GM20000 (cell line): ENCODE measurements around the gene RBL1.

Source experiments
- DNase-seq: peaks from one replicate; pipeline ENCODE4 v3.0.0; 2012; ENCODE audit warnings: low spot score
- TF ChIP-seq, protein P1 (sequence below): IDR thresholded peaks from 2 replicates; pipeline ENCODE4 v1.5.1; 2012; ENCODE audit warnings: mild to moderate bottlenecking, control low read depth; ENCODE audit errors: extremely low read depth, missing control alignments

The RBL1 gene

DNA sequence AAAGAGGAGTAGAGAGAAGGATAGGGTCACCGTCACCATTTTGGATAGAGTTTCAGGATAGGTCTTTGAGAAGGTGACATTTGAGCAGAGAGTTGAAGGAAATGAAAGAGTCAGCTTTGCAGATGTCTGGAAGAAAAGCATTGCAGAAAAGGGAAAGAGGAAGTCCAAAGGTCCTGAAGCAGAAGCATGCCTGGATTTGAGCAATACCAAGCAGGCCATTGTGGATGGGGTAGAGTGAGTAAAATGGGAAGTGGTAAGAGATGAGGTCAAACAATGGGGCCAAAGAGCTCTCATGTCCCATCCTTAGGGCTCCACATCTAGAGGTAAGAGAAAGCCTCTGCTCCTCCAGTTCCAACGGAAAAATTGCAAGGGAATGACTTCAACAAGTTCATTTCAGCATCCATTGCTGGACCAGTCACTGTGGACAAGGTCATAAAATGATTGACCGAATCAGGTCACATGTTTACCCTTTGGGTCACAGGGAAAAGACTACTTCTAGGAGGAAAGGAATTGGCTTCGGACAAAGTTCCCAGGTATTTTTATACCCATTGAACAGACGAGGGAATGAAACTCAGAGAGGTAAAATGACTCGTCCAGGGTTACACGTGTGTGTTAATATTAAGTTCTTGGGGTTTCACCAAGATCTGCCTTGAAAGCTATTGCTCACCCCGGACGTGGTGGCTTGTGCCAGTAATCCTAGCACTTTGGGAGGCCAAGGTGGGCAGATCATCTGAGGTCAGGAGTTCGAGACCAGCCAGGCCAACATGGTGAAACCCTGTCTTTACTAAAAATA lies 137.7 kb downstream of the RBL1 start:
- TF ChIP-seq, protein P1, sequence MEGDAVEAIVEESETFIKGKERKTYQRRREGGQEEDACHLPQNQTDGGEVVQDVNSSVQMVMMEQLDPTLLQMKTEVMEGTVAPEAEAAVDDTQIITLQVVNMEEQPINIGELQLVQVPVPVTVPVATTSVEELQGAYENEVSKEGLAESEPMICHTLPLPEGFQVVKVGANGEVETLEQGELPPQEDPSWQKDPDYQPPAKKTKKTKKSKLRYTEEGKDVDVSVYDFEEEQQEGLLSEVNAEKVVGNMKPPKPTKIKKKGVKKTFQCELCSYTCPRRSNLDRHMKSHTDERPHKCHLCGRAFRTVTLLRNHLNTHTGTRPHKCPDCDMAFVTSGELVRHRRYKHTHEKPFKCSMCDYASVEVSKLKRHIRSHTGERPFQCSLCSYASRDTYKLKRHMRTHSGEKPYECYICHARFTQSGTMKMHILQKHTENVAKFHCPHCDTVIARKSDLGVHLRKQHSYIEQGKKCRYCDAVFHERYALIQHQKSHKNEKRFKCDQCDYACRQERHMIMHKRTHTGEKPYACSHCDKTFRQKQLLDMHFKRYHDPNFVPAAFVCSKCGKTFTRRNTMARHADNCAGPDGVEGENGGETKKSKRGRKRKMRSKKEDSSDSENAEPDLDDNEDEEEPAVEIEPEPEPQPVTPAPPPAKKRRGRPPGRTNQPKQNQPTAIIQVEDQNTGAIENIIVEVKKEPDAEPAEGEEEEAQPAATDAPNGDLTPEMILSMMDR, result no peak
- no peak for DNase-seq

DNA sequence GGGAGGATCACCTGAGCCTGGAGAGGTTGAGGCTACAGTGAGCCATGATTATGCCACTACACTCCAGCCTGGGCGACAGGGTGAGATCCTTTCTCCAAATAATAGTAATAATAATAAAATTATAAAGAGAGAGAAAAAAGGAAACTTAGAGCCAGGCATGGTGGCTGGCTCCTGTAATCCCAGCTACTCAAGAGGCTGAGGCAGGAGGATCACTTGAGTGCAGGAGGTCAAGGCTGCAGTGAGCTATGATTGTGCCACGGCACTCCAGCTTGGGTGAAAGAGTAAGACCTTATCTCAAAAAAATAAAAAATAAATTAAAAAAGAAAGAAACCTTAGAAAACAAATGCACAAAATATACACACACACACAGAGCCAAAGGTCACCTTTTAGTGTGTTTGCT lies 139.1 kb downstream of the RBL1 start:
- DNase-seq, result no peak
- TF ChIP-seq, protein P1, result no peak

DNA sequence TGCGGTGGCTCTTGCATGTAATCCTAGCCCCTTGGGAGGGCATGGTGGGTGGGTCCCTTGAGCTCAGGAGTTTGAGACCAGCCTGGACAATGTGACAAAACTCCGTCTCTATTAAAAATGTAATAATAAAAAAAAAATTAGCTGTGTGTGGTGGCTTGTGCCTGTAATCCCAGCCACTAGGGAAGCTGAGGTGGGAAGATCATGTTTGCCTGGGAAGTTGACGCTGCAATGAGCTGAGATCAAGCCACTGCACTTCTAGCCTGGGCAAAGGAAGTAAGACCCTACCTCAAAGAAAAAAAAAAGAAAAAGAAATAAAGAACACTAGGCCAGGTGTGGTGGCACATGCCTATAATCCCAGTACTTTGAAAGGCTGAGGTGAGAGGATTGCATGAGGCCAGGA lies 139.8 kb downstream of the RBL1 start:
- DNase-seq, result no peak
- TF ChIP-seq, protein P1, result no peak

DNA sequence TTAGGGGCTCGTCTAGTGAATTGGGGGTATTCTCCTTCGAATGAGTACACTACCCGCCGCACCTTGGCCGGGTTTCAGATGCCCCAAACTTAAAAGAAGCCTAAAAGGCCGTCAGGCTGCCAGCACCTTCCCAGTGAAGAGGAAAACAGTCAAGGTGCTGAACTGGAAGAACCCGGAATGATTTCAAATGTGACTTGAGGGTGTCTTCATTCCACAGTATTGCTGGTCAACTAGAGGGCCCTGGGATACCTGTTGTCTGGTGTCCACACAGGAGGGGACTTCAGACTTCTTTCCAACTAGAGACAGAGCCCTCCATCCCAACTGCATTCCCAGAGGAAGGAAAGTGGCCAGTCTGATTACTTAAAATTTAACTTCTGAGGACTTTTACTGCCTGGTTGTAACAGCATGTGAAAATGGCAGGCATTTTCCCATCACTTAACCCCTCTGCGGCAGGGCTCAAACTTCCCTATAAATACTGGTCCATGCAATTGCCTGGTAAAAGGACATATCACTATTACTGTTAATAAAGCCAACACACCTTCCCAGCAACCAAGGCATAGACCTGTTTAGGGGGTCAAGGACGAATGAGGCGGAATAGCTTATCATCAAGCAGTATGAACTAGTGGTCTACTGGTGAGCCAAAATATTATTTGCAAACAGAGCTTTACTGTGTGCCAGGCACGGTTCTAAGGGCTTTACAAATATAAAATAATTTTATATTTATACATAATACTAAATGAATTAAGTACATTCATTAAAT lies 143.6 kb downstream of the RBL1 start:
- TF ChIP-seq, protein P1, result no peak
- no peak for DNase-seq

DNA sequence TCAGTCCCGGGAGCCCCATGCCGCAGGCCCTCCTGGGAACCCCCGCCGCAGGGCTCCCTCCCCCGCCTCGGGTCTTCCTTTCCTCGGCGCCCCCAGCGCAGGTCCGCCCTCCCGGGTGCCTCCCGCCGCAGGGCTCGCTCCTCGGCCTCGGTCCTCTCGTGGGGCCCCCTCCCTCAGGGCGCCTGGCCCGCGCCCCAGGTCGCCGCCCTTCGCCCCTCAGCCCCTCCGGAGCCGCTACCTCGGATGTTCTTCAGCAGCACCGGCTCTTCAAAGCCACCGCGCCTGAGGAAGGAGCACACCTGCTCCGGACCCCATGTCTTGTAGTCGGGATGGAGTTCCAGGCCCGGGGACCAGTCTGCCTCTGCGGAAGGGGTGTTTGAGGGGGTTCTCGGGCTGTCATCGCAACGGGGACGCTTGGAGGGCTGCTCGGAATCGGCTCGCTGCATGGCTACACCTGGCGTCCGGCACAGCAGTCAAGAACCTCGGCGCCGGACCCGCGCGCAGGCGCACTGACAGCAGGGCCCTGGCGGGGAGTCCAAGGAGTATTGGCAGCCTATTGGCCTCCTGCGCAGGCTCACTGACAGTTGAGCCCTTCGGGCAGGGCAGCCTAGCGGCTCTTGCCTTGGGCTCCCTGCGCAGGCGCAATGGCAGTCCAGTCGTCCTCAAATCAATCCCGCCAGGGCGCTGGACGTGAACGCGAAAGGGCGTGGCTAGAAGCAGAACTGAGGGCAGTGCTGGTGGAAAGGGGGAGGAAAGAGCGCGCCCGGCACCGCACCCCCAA lies 144.4 kb downstream of the RBL1 start, which contains the start of gene SAMHD1:
SAMHD1 (minus strand) TSS at position 511 of the 781 bp plus-strand sequence; CDS start at position 446, 65 bp downstream.
- TF ChIP-seq, protein P1, result no peak
- peak; percentile 99 for DNase-seq

DNA sequence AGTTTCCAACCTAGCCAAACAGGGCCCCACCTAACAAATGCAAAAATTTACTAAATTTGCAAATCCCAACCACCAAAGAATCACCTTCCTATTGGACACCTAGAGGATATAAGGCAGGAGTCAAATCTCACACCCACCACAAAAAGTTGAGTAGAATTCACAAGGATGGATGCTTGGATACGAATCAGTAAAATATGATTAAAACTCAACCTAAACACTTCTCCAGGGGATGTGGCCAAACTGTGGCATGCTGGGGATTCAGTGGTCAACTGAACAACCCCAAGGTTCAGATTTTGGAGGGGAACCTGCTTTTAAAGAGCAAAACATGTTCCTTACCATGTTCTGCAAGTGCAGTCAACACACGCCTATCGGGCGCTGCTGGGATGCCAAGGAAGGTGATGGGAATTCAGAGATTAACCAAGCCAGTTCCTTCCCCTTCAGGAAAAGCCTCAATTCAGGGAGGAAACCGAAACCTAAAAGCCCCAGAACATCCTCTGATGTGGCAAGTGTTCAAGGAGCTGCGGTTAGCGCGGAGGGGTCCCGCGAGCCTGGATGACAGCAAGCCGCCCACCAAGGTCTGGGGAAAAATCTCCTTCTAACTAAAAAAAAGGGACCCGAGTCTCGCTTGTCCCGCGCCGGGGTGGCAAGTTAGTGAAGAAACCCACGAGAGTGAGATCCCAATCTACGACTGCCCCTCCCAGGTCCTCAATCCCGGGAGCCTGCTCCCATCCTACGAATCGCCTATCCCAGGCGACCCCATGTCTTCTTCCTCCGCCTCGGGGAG lies 145.2 kb downstream of the RBL1 start:
- TF ChIP-seq, protein P1, result no peak
- DNase-seq, result no peak
